H1 (cell line): ENCODE measurements around the gene BICD1. TPM values are rescaled to one million over a fixed set of nuclear protein-coding genes. Genes with fewer than 3 reads are reported as not detected.

Source experiments
- CBX8 ChIP-seq: fragments of 300-800, 300-1000 bp; sonication (generic); IDR thresholded peaks from 2 replicates; pipeline ENCODE4 v1.7.1; 2016; ENCODE audit warnings: low read depth, low read length, borderline replicate concordance
- EZH2 ChIP-seq: fragments of 200-600 bp; sonication (generic); IDR thresholded peaks from 2 replicates; pipeline ENCODE4 v1.7.1; 2012; ENCODE audit warnings: low read depth, mild to moderate bottlenecking, moderate library complexity, low read length, inconsistent platforms; ENCODE audit not compliant: severe bottlenecking
- HDAC2 ChIP-seq, 2 experiments: fragments of 300-600 bp in 1 of 2; sonication (generic) in 1 of 2; IDR thresholded peaks; 2 replicates each; pipeline ENCODE4 v1.6.1; 2011 to 2012; ENCODE audit warnings: low read depth in 2 of 2, low read length in 2 of 2, mild to moderate bottlenecking in 2 of 2, moderate library complexity in 2 of 2, borderline replicate concordance in 1 of 2, inconsistent platforms in 1 of 2
- MAFK ChIP-seq: IDR thresholded peaks from 2 replicates; pipeline ENCODE4 v1.6.1; 2012; ENCODE audit warnings: low read depth, mild to moderate bottlenecking, improper control_type of control experiment, low read length
- POLR2A ChIP-seq, 2 experiments: IDR thresholded peaks; 1 replicate in 1 of 2; 2 replicates in 1 of 2; pipeline ENCODE4 v1.6.1; 2011; ENCODE audit warnings: low read depth in 2 of 2, low read length in 2 of 2, mild to moderate bottlenecking in 2 of 2; ENCODE audit errors: control extremely low read depth in 1 of 2
- SP2 ChIP-seq: IDR thresholded peaks from 2 replicates; pipeline ENCODE4 v1.6.1; 2012; ENCODE audit warnings: mild to moderate bottlenecking, low read length, inconsistent platforms
- TBP ChIP-seq: IDR thresholded peaks from 2 replicates; pipeline ENCODE4 v1.6.1; 2011; ENCODE audit warnings: low read depth, low read length, improper control_type of control experiment
- YY1 ChIP-seq: IDR thresholded peaks from 2 replicates; pipeline ENCODE4 v1.6.1; 2011; ENCODE audit warnings: low read depth, mild to moderate bottlenecking, low read length
- polyA plus RNA-seq, 7 experiments: library from polyadenylated mRNA; depleted of rRNA in 3 of 7; stranded (reverse) in 5 of 7; unstranded in 2 of 7; fragments of >200 nt in 5 of 7; fragments of 200-250 nt in 2 of 7; gene quantifications; 1 replicate in 5 of 7; 2 replicates in 1 of 7; 4 replicates in 1 of 7; pipeline versions ENCODE4 v1.2.1 to v1.2.3, GENCODE V29; 2011 to 2013; ENCODE audit warnings: missing spikeins in 2 of 7, mixed read lengths in 2 of 7
- total RNA-seq: library from RNA; stranded (reverse); fragmentation: NEBNext Ultra II Directional; extraction: Animal tissue kit (Norgen Biotek cat#: 25700); gene quantifications from 2 replicates; pipeline ENCODE4 v1.2.1, GENCODE V29; 2021
- TF ChIP-seq, protein P1 (sequence below): IDR thresholded peaks from 2 replicates; pipeline ENCODE4 v1.6.1; 2011; ENCODE audit warnings: low read length, improper control_type of control experiment

Gene BICD1
- total and polyA plus RNA-seq, 2 of the 8 experiments (the other 6 are each of a cell fraction or from before 2014, with no cell fraction given): 34.1 to 58.4 TPM

DNA sequence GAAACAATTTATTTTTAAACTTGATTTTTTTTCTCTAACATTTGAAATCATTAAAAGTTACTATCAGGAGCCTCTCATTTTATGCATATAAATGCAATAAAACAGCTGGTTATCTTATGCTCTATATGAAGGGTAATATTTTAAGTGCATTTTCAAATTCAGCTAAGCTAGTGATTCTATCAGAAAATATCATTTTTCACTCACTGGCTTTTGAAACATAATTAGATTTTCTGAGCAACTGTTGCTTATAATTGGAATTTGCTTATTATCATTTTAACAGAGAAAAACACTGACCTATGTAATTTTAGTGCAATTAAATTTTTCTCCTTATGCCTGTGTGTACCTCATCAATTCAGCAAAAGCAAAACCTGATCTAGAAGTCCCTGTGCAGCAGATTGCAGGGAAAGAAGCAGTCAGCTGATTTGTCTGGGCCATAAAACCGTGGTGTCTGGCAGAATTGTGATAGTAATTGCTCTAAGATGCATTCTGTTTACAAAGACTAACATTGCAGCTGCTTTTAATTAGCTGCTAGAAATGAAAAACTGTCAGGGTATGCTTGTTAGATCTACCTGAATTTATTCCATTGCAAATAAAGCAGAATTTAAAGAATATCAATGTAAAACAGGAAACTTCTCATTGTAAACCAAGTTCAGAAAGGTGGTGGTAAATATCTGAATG is 75.0 kb downstream of the BICD1 start (continued):
- TF ChIP-seq EZH2 (no peak), POLR2A (IDR thresholded peaks at IDR 0.05; ENCODE audit: control extremely low read depth in 1 of 2, low read depth in 2 of 2, low read length in 2 of 2) (no peak), HDAC2 (IDR thresholded peaks at IDR 0.05; ENCODE audit: borderline replicate concordance in 1 of 2, low read depth in 2 of 2, low read length in 2 of 2) (no peak), SP2 (no peak), CBX8 (no peak), YY1 (no peak), MAFK (no peak), TBP (no peak)
- TF ChIP-seq, protein P1, sequence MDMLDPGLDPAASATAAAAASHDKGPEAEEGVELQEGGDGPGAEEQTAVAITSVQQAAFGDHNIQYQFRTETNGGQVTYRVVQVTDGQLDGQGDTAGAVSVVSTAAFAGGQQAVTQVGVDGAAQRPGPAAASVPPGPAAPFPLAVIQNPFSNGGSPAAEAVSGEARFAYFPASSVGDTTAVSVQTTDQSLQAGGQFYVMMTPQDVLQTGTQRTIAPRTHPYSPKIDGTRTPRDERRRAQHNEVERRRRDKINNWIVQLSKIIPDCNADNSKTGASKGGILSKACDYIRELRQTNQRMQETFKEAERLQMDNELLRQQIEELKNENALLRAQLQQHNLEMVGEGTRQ: no peak
